Peyer's patch (tissue), 4 donors: ENCODE measurements around the gene ENDOD1. TPM values are rescaled to one million over a fixed set of nuclear protein-coding genes. Genes with fewer than 3 reads are reported as not detected.

ENCODE experiments used
- DNase-seq, 3 donors: peaks; one replicate each; pipeline ENCODE4 v3.0.0-alpha.2; 2017 to 2019
- H3K27ac ChIP-seq, 4 donors: fragments of 200-600 bp; sonication (generic); one replicate each; pipeline ENCODE4 v1.5.1; 2016 to 2019
- H3K27me3 ChIP-seq, 2 donors: fragments of 200-600 bp; sonication (generic); one replicate each; pipeline ENCODE4 v1.5.1; 2019
- H3K36me3 ChIP-seq, 3 donors: fragments of 200-600 bp; sonication (generic); one replicate each; pipeline ENCODE4 v1.5.1; 2016 to 2019
- H3K4me1 ChIP-seq, 4 donors: fragments of 200-600 bp; sonication (generic); one replicate each; pipeline ENCODE4 v1.5.1; 2016 to 2019
- H3K4me3 ChIP-seq, 4 donors: fragments of 200-600 bp; sonication (generic); 1 replicate in 3 of 4; 2 replicates in 1 of 4; pipeline ENCODE4 v1.5.1; 2016 to 2019; ENCODE audit warnings: mild to moderate bottlenecking in 1 of 4
- H3K9me3 ChIP-seq, 4 donors: fragments of 200-600 bp; sonication (generic); one replicate each; pipeline ENCODE4 v1.5.1; 2016 to 2019; ENCODE audit warnings: mild to moderate bottlenecking in 1 of 4
- CTCF ChIP-seq, 6 experiments: fragments of 450-650 bp in 4 of 6; fragments of 200-600 bp in 2 of 6; sonication (generic) in 1 of 6; IDR thresholded peaks; one replicate each; pipeline ENCODE4 v1.5.1; 2017 to 2019; ENCODE audit warnings: antibody characterized with exemption in 6 of 6, mild to moderate bottlenecking in 3 of 6, moderate library complexity in 1 of 6
- POLR2A ChIP-seq, 2 donors: fragments of 450-650 bp; IDR thresholded peaks; one replicate each; pipeline ENCODE4 v1.5.1; 2017; ENCODE audit warnings: antibody characterized with exemption in 2 of 2, mild to moderate bottlenecking in 2 of 2, moderate library complexity in 2 of 2
- total RNA-seq, 4 donors: library from RNA; depleted of rRNA; stranded (reverse); fragments of >200 nt; gene quantifications; one replicate each; pipeline ENCODE4 v1.1.0, GENCODE V29; 2016

ENDOD1 gene
- total RNA-seq, 4 donors from 2014 or later = 11.6 to 41.0 (median 39.2) TPM

GRCh38 chr11:95163106-95163505 lies 73.5 kb downstream of the ENDOD1 start:
- no peak for TF ChIP-seq POLR2A (IDR thresholded peaks at IDR 0.05)
- no peak overlapping the region for H3K4me3 ChIP-seq
- no peak overlapping the region for H3K27ac ChIP-seq
- no peak for DNase-seq
- H3K36me3 ChIP-seq = no peaks in the 10 kb centered on the region
- no peaks in the 10 kb centered on the region for H3K27me3 ChIP-seq
- H3K9me3 ChIP-seq = no peaks in the 10 kb centered on the region
- no peaks in the 10 kb centered on the region for H3K4me1 ChIP-seq

GRCh38 chr11:95165638-95166037 lies 76.0 kb downstream of the ENDOD1 start:
- no peaks in the 10 kb centered on the region for H3K9me3 ChIP-seq
- no peak overlapping the region for H3K27ac ChIP-seq
- TF ChIP-seq POLR2A (IDR thresholded peaks at IDR 0.05) (no peak), CTCF (IDR thresholded peaks at IDR 0.05) (no peak)
- no peaks in the 10 kb centered on the region for H3K27me3 ChIP-seq
- H3K4me1 ChIP-seq = no peaks in the 10 kb centered on the region
- no peak overlapping the region for H3K4me3 ChIP-seq
- no peak for DNase-seq
- no peaks in the 10 kb centered on the region for H3K36me3 ChIP-seq

GRCh38 chr11:95166781-95167180 lies 77.1 kb downstream of the ENDOD1 start:
- H3K4me3 ChIP-seq = no peak overlapping the region
- TF ChIP-seq POLR2A (IDR thresholded peaks at IDR 0.05) (no peak), CTCF (IDR thresholded peaks at IDR 0.05) (no peak)
- no peak overlapping the region for H3K27ac ChIP-seq
- H3K36me3 ChIP-seq = no peaks in the 10 kb centered on the region
- H3K9me3 ChIP-seq = no peaks in the 10 kb centered on the region
- H3K27me3 ChIP-seq = no peaks in the 10 kb centered on the region
- no peaks in the 10 kb centered on the region for H3K4me1 ChIP-seq
- no peak for DNase-seq

- DNase-seq = no peak
- Histone ChIP-seq H3K27me3 (no peaks in the 10 kb centered on the region), H3K4me3 (no peak overlapping the region), H3K9me3 (no peaks in the 10 kb centered on the region), H3K4me1 (no peaks in the 10 kb centered on the region), H3K36me3 (peaks cover 0 to 26% (median 0%) of the 10 kb centered on the region in 3 donors), H3K27ac (no peak overlapping the region)
- TF ChIP-seq CTCF (IDR thresholded peaks at IDR 0.05) (no peak), POLR2A (IDR thresholded peaks at IDR 0.05) (no peak)
Observed at GRCh38 chr11:95170294-95170693, 80.6 kb downstream of the ENDOD1 start.

GRCh38 chr11:95175818-95176380 lies 86.3 kb downstream of the ENDOD1 start:
- no peak for DNase-seq
- Histone ChIP-seq H3K36me3 (peaks cover 0 to 53% (median 0%) of the 10 kb centered on the region in 3 donors), H3K9me3 (no peaks in the 10 kb centered on the region), H3K4me1 (no peaks in the 10 kb centered on the region), H3K27me3 (no peaks in the 10 kb centered on the region), H3K4me3 (no peak overlapping the region), H3K27ac (no peak overlapping the region)
- TF ChIP-seq POLR2A (IDR thresholded peaks at IDR 0.05) (no peak), CTCF (IDR thresholded peaks at IDR 0.05) (no peak)

Other genes with a start within 250 kb of the ENDOD1 start
- 10 to 100 TPM; 34.7 to 66.8 (median 44.4) TPM for gene CWC15, start 116.3 kb upstream of the ENDOD1 start, total RNA-seq
- gene KDM4D, start 116.1 kb upstream of the ENDOD1 start, total RNA-seq = under 1 TPM in 1 of 4 donors, not detected in 3; 0.54 TPM
- not detected for gene KDM4E, start 64.6 kb upstream of the ENDOD1 start, total RNA-seq
- not detected for gene KDM4F, start 40.4 kb upstream of the ENDOD1 start, total RNA-seq
- gene SRSF8, start 22.9 kb upstream of the ENDOD1 start, total RNA-seq = 10 to 100 TPM; 19.0 to 41.0 (median 27.4) TPM
- 10 to 100 TPM; 23.1 to 52.8 (median 28.4) TPM for gene SESN3, start 141.4 kb downstream of the ENDOD1 start, total RNA-seq